ENCODE measurements around the gene PRR7.

PRR7 gene

GRCh38 chr5:177423671-177424070 is 22.9 kb upstream of the PRR7 start:
- TF ChIP-seq, protein P1, sequence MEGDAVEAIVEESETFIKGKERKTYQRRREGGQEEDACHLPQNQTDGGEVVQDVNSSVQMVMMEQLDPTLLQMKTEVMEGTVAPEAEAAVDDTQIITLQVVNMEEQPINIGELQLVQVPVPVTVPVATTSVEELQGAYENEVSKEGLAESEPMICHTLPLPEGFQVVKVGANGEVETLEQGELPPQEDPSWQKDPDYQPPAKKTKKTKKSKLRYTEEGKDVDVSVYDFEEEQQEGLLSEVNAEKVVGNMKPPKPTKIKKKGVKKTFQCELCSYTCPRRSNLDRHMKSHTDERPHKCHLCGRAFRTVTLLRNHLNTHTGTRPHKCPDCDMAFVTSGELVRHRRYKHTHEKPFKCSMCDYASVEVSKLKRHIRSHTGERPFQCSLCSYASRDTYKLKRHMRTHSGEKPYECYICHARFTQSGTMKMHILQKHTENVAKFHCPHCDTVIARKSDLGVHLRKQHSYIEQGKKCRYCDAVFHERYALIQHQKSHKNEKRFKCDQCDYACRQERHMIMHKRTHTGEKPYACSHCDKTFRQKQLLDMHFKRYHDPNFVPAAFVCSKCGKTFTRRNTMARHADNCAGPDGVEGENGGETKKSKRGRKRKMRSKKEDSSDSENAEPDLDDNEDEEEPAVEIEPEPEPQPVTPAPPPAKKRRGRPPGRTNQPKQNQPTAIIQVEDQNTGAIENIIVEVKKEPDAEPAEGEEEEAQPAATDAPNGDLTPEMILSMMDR (IDR thresholded peaks at IDR 0.05; ENCODE audit: extremely low read depth, insufficient read depth, missing control alignments), result no peak
- in situ Hi-C loops (cut with MboI; ENCODE audit: low pct_unique_long_range_greater_than_20kb, low sequenced_read_pairs, unreplicated experiment), result no loop called here
- DNase-seq (ENCODE audit: low spot score), result no peak

DNA sequence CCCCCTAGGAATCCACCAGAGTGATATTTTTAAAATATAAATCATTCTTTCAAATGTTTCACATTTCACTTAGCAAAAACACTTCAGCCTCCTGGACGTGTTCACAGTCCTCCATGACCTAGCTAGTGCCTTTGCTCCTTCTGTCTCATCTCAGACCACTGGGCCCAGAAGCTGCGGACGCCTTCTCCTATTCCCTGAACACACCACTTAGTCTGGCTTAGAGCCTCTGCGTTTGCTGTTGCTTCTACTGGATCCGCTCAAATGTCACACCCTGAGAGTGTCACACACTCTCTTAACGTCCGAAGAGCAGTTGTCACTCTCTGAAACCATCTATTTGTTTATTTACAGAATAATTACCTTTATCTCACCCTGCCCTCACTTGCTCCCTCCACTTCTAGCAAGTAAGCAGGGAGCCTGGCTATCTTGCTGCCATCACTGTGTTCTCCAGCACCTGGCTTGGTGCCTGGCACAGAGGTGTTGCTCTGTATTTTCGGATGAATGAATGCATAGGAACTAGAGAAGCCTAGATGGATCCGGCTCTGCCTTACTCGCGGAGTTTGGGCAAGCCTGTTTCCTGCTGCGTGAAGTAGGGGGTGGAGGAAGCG is 21.3 kb upstream of the PRR7 start:
- TF ChIP-seq, protein P1 (IDR thresholded peaks at IDR 0.05; ENCODE audit: extremely low read depth, insufficient read depth, missing control alignments), result no peak
- no peak for DNase-seq (ENCODE audit: low spot score)
- in situ Hi-C loops (cut with MboI; ENCODE audit: low pct_unique_long_range_greater_than_20kb, low sequenced_read_pairs, unreplicated experiment), result no loop called here

GRCh38 chr5:177425801-177426565 is 20.6 kb upstream of the PRR7 start:
- peak; percentile 98 for DNase-seq (ENCODE audit: low spot score)
- in situ Hi-C loops (cut with MboI; ENCODE audit: low pct_unique_long_range_greater_than_20kb, low sequenced_read_pairs, unreplicated experiment), result no loop called here
- TF ChIP-seq, protein P1 (IDR thresholded peaks at IDR 0.05; ENCODE audit: extremely low read depth, insufficient read depth, missing control alignments), result no peak

- in situ Hi-C loops (cut with MboI; ENCODE audit: low pct_unique_long_range_greater_than_20kb, low sequenced_read_pairs, unreplicated experiment), result no loop called here
- TF ChIP-seq, protein P1 (IDR thresholded peaks at IDR 0.05; ENCODE audit: extremely low read depth, insufficient read depth, missing control alignments), result no peak
- peak; percentile 57 for DNase-seq (ENCODE audit: low spot score)
These were observed 19.9 kb upstream of the PRR7 start, which contains the start of gene GRK6 for GRCh38 chr5:177426566-177427210. TSS of gene GRK6 (plus strand) at chr5:177426676. CDS start at chr5:177426846, 170 bp downstream.

GRCh38 chr5:177427211-177427822 is 19.3 kb upstream of the PRR7 start:
- DNase-seq (ENCODE audit: low spot score), result no peak
- in situ Hi-C loops (cut with MboI; ENCODE audit: low pct_unique_long_range_greater_than_20kb, low sequenced_read_pairs, unreplicated experiment), result no loop called here
- TF ChIP-seq, protein P1 (IDR thresholded peaks at IDR 0.05; ENCODE audit: extremely low read depth, insufficient read depth, missing control alignments), result no peak

DNA sequence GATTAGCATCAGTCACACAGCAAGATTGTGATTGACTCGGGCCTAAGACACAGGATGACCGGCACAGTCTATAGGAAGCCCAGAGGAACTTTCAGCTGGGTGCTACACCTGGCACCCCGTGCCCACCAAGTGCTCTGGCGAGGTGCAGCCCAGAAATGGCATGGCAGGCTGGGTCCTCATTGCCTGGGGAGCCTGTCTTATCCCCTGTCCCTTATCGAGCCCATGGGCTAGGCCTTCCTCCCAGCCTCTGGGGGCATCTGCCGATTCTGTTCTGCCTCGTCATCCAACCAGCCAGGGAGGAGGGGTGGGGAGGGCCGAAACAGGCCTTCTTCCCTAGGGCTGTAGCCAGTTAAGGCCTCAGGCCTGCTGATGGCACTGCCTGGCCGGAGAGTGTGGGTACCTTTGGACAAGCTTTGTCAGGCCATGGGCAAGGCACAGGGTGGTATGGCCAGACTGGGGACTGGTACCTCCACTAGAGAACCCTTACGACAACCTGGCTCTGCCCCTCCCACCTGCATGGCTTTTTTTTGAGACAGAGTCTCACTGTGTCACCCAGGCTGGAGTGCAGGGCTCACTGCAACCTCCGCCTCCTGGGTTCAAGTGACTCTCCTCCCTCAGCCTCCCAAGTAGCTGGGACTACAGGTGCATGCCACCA is 18.6 kb upstream of the PRR7 start:
- in situ Hi-C loops (cut with MboI; ENCODE audit: low pct_unique_long_range_greater_than_20kb, low sequenced_read_pairs, unreplicated experiment), result no loop called here
- no peak for DNase-seq (ENCODE audit: low spot score)
- TF ChIP-seq, protein P1 (IDR thresholded peaks at IDR 0.05; ENCODE audit: extremely low read depth, insufficient read depth, missing control alignments), result no peak

Data from GM13977 (cell line).